IPS-18c (cell line): ENCODE results near the gene POLR1B.
"Not testable (repeated sequence)": the region's sequence is repeated elsewhere in the genome, so short reads cannot be mapped to it uniquely, and the experiment has no call there.

Experiments used
- H3K4me3 ChIP-seq: 2 replicates; pipeline ENCODE4 v1.7.0; 2013; ENCODE audit warnings: low read depth, mild to moderate bottlenecking, low read length, moderate library complexity; ENCODE audit not compliant: insufficient read depth
- H3K9me3 ChIP-seq: one replicate; pipeline ENCODE4 v1.6.1; 2013; ENCODE audit warnings: mild to moderate bottlenecking, low read length, moderate library complexity; ENCODE audit not compliant: control insufficient read depth, insufficient read depth

POLR1B gene

GRCh38 chr2:112615051-112615450 lies 72.8 kb downstream of the POLR1B start:
- Histone ChIP-seq H3K4me3 (no peak overlapping the region), H3K9me3 (no peaks in the 10 kb centered on the region)

- not testable (repeated sequence) for H3K9me3 ChIP-seq, H3K4me3 ChIP-seq
Observed at GRCh38 chr2:112615798-112616197, 73.5 kb downstream of the POLR1B start.

GRCh38 chr2:112618383-112618782 lies 76.1 kb downstream of the POLR1B start:
- no peak overlapping the region for H3K4me3 ChIP-seq
- no peaks in the 10 kb centered on the region for H3K9me3 ChIP-seq

GRCh38 chr2:112621790-112622527 lies 79.7 kb downstream of the POLR1B start:
- Histone ChIP-seq H3K4me3 (no peak overlapping the region), H3K9me3 (no peaks in the 10 kb centered on the region)

GRCh38 chr2:112622528-112622849 lies 80.2 kb downstream of the POLR1B start:
- Histone ChIP-seq H3K9me3 (no peaks in the 10 kb centered on the region), H3K4me3 (no peak overlapping the region)

- Histone ChIP-seq H3K4me3 (no peak overlapping the region), H3K9me3 (no peaks in the 10 kb centered on the region)
Observed at GRCh38 chr2:112623913-112624777, 81.9 kb downstream of the POLR1B start.

- no peak overlapping the region for H3K4me3 ChIP-seq
- H3K9me3 ChIP-seq: no peaks in the 10 kb centered on the region
Observed at GRCh38 chr2:112625474-112626114, 83.3 kb downstream of the POLR1B start.

GRCh38 chr2:112626604-112627059 lies 84.4 kb downstream of the POLR1B start:
- Histone ChIP-seq H3K4me3 (no peak overlapping the region), H3K9me3 (no peaks in the 10 kb centered on the region)
